C4-2B (cell line): ENCODE results near the gene CD180.

Source experiments
- ZFX ChIP-seq: fragments of 450-650 bp; IDR thresholded peaks from 2 replicates; pipeline ENCODE4 v1.6.1; 2017
- TF ChIP-seq, protein P1 (sequence below): fragments of 450-650 bp; conservative IDR thresholded peaks from 2 replicates; pipeline ENCODE4 v1.5.1; 2017; ENCODE audit warnings: mild to moderate bottlenecking

DNA sequence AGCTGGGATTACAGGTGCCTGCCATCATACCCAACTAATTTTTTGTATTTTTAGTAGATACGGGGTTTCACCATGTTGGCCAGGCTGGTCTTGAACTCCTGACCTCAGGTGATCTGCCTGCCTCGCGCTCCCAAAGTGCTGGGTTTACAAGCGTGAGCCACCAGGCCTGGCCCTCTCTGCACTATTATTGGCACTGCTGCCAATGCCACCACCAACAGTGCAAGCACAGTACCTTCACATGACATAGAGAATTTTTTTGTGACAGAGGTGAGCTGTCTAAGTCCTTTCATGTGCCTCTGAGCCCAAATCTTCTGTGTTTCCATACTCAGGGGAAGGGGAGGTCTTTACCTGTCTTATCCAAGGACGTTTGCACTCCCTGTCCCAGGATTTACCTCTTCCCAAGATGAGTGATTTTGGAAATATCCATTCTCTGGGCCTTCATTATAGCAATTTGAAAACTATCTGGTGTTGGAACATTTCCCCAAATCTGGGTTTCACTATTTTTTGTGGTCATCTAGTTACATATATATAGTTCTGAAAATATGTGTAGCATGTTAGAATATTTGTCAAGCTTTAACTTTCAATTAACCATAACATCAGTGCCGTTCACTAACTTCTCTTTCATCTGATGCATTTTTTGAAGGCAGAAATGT lies 5.4 kb upstream of the CD180 start:
- TF ChIP-seq, protein P1, sequence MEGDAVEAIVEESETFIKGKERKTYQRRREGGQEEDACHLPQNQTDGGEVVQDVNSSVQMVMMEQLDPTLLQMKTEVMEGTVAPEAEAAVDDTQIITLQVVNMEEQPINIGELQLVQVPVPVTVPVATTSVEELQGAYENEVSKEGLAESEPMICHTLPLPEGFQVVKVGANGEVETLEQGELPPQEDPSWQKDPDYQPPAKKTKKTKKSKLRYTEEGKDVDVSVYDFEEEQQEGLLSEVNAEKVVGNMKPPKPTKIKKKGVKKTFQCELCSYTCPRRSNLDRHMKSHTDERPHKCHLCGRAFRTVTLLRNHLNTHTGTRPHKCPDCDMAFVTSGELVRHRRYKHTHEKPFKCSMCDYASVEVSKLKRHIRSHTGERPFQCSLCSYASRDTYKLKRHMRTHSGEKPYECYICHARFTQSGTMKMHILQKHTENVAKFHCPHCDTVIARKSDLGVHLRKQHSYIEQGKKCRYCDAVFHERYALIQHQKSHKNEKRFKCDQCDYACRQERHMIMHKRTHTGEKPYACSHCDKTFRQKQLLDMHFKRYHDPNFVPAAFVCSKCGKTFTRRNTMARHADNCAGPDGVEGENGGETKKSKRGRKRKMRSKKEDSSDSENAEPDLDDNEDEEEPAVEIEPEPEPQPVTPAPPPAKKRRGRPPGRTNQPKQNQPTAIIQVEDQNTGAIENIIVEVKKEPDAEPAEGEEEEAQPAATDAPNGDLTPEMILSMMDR, result no peak
- TF ChIP-seq ZFX, result no peak
